ENCODE data around the gene MORN2.
A peak's percentile ranks its signal among the peaks of the same experiment; 100 is the strongest.
"Not testable (repeated sequence)": the region's sequence is repeated elsewhere in the genome, so short reads cannot be mapped to it uniquely, and the experiment has no call there.

MORN2 gene

DNA sequence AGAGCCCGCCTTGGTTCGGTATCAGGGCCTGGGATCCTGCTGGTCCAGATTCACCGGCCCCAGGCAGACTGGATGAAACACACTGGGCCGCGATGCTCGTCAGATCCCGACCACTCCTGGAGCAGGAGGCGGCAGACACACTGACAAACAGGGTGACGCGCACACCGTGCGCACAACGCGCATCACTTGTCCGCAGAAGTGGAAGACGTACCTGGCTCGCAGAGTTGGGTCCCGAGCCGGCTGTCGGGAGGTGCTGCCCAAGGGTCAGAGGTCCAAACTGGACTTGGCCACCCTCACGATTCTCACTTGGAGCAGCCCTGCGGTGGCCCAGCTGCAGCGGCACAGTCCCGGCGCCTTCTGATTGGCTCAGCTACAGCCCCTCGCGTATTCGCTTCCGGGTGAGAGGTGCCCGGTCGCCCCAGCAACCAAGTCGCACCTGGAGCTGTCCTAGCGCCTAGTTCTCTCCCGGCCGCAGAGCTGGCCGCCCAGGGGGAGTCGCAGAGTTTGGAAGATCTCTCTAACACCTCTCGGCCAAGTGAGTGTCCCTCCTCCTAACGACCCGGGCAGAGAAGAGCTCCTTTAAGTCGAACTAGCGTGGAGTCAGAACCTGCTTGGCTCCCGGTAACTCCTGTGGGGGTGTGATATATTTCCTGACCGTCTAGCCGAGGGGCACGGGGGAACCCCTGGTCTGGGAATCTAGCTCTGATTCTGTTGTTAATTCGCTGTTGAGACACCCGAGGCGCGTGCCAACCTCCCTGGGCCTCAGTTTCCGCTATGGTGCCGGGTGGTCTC, at the start of gene MORN2, which contains the start of gene DHX57:
Gene MORN2, plus strand, starts transcription at position 401 of the 792 bp plus-strand sequence.
Gene DHX57, minus strand, starts transcription at position 359 of the 792 bp plus-strand sequence. CDS start 7,529 bp downstream, outside the sequence.
- TF ChIP-seq, protein P1, sequence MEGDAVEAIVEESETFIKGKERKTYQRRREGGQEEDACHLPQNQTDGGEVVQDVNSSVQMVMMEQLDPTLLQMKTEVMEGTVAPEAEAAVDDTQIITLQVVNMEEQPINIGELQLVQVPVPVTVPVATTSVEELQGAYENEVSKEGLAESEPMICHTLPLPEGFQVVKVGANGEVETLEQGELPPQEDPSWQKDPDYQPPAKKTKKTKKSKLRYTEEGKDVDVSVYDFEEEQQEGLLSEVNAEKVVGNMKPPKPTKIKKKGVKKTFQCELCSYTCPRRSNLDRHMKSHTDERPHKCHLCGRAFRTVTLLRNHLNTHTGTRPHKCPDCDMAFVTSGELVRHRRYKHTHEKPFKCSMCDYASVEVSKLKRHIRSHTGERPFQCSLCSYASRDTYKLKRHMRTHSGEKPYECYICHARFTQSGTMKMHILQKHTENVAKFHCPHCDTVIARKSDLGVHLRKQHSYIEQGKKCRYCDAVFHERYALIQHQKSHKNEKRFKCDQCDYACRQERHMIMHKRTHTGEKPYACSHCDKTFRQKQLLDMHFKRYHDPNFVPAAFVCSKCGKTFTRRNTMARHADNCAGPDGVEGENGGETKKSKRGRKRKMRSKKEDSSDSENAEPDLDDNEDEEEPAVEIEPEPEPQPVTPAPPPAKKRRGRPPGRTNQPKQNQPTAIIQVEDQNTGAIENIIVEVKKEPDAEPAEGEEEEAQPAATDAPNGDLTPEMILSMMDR (conservative IDR thresholded peaks at IDR 0.05; ENCODE audit: control insufficient read depth, insufficient read depth, low read depth, low read length) = no peak
- H3K4me3 ChIP-seq (ENCODE audit: control insufficient read depth, low read depth, low read length) = peak within 1 kb of the TSS; percentile 83
- peak; percentile 72 for DNase-seq (ENCODE audit: low read depth)

DNA sequence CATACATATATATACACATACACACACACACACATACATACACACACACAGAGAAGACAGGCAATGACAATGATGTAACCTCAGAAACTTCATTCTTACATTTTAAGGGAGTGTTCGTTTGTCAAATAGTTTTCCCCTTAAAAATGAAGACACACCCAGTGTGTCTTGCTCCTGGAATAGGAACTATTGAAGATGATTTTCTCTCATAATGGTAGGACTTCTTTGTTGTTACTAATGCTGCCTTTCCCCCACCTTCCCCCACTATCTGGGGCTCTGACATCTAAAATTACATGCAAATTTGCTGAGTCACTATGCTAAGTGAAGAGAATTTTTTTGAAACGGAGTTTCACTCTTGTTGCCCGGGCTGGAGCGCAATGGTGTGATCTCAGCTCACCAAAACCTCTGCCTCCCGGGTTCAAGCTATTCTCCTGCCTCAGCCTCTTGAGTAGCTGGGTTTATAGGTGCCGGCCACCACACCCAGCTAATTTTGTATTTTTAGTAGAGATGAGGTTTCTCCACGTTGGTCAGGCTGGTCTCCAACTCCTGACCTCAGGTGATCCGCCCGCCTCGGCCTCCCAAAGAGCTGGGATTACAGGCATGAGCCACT, 48.1 kb upstream of the MORN2 start:
- not testable (repeated sequence) for H3K4me3 ChIP-seq (ENCODE audit: control insufficient read depth, low read depth, low read length)
- peak; percentile 74 for DNase-seq (ENCODE audit: low read depth)

DNA sequence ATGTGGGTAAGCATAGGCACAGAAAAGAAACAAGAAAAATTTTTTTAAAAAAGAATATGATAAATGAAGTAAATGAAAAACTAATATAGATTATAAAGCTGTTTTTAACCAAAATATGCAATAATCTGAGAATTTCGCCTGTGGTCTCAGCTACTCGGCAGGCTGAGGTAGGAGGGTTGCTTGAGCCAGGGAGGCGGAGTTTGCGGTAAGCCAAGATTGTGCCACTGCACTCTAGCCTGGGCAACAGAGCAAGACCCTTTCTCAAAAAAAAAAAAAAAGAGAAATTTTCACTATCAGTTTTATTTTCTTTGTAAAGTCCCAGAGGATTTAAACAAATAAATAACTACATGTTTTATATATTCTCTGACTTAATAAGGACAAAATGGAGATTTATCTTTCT, 47.3 kb upstream of the MORN2 start:
- no peak for DNase-seq (ENCODE audit: low read depth)
- no peak overlapping the region for H3K4me3 ChIP-seq (ENCODE audit: control insufficient read depth, low read depth, low read length)
- TF ChIP-seq, protein P1 (conservative IDR thresholded peaks at IDR 0.05; ENCODE audit: control insufficient read depth, insufficient read depth, low read depth, low read length) = no peak

DNA sequence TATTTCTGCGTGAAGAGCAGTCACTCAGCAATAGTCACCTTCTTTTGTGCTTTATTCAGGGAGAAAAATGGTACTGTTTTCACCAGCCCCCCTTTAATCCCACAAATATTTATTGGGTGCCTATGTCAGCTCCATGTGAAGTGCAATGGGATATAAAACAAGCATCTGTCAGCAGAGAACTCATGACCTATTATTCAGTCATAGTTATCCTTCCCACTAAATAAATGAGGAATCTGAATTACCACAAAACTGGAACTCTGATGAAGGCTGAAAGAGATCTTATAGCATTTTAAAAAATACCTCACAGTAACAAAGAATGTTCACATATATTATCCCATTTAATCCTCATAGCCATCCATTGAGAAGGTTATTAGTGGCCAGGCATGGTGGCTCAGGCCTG, 45.8 kb upstream of the MORN2 start:
- TF ChIP-seq, protein P1 (conservative IDR thresholded peaks at IDR 0.05; ENCODE audit: control insufficient read depth, insufficient read depth, low read depth, low read length) = no peak
- no peak overlapping the region for H3K4me3 ChIP-seq (ENCODE audit: control insufficient read depth, low read depth, low read length)
- no peak for DNase-seq (ENCODE audit: low read depth)

DNA sequence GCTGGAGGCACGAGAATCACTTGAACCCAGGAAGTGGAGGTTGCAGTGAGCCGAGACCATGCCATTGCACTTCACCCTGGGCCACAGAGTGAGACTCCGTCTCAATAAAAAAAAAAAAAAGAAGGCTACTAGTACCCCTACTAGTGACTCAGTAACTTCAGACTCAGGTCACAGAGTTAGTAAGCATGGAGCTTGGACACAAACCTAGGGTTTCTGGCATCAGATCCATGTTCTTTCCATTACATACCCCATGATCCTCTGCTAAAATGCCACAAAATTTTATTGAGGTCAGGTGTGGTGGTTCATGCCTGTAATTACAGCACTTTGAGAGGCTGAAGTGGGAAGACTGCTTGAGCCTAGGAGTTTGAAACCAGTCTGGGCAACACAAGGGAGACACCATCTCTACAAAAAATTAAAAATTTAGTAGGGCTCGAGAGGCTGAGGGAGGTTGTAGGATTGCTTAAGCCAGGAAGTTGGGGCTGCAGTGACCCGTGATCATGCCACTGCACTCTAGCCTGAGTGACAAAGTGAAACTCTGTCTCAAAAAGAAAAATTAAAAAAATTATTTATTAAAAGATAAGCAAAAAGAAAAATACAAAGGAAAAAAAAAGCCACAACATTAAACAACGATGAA, 45.1 kb upstream of the MORN2 start:
- no peak overlapping the region for H3K4me3 ChIP-seq (ENCODE audit: control insufficient read depth, low read depth, low read length)
- peak; percentile 22 for DNase-seq (ENCODE audit: low read depth)
- TF ChIP-seq, protein P1 (conservative IDR thresholded peaks at IDR 0.05; ENCODE audit: control insufficient read depth, insufficient read depth, low read depth, low read length) = no peak

DNA sequence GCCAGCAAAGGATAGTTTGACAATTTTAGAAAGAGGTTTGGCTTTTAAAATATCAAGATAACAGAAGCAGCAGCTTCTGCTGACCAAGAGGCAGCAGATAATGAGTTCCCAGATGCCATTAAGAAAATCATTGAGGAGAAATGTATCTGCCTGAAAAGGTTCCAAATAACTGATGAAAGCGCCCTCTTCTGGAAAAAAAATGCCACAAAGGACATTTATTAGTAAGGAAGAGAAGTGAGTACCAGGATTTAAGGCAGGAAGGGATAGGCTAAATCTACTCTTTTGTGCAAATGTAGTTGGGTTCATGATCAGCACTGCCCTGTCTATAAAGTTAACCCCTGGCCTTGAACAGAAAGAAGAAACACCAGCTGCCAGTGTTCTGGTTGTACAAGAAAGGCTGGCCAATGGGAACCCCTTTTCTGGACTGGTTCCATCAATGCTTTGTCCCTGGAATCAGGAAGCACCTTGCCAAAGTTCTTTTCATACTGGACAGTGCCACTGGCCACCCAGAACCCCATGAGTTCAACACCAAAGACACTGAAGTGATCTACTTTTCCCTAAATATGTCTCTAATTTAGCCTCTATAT, 40.7 kb upstream of the MORN2 start:
- DNase-seq (ENCODE audit: low read depth) = peak; percentile 40
- H3K4me3 ChIP-seq (ENCODE audit: control insufficient read depth, low read depth, low read length) = no peak overlapping the region
- TF ChIP-seq, protein P1 (conservative IDR thresholded peaks at IDR 0.05; ENCODE audit: control insufficient read depth, insufficient read depth, low read depth, low read length) = peak; percentile 43
